Measurements from ENCODE around the gene PPEF1. TPM values are rescaled to one million over a fixed set of nuclear protein-coding genes. Genes with fewer than 3 reads are reported as not detected.

The PPEF1 gene
- total RNA-seq, 4 donors from 2014 or later, result 0.89 to 1.3 TPM; not detected in 2

- Histone ChIP-seq H3K4me3 (no peak overlapping the region), H3K27ac (no peak overlapping the region), H3K36me3 (no peaks in the 10 kb centered on the region), H3K27me3 (no peaks in the 10 kb centered on the region), H3K4me1 (no peaks in the 10 kb centered on the region), H3K9me3 (no peaks in the 10 kb centered on the region)
- no peak for ATAC-seq
- WGBS, 2 donors (ENCODE audit: low coverage in 1 of 2), result 89% methylated on average over 6 of the region's 15 CpGs; no CpG with 5 or more reads in 1 of the 2 donors
- TF ChIP-seq POLR2A (IDR thresholded peaks at IDR 0.05) (no peak), CTCF (IDR thresholded peaks at IDR 0.05) (no peak), POLR2AphosphoS5 (IDR thresholded peaks at IDR 0.05) (no peak), EP300 (IDR thresholded peaks at IDR 0.05) (no peak)
Measured at GRCh38 chrX:18864390-18864920, 157.0 kb downstream of the PPEF1 start.

GRCh38 chrX:18871161-18871890 is 163.9 kb downstream of the PPEF1 start:
- no peaks in the 10 kb centered on the region for H3K27me3 ChIP-seq
- no peak for TF ChIP-seq EP300 (IDR thresholded peaks at IDR 0.05)
- no peak for TF ChIP-seq POLR2A (IDR thresholded peaks at IDR 0.05)
- no peak for TF ChIP-seq CTCF (IDR thresholded peaks at IDR 0.05)
- TF ChIP-seq POLR2AphosphoS5 (IDR thresholded peaks at IDR 0.05), result peak; percentile 19
- no peak for ATAC-seq
- H3K36me3 ChIP-seq, result no peaks in the 10 kb centered on the region
- WGBS, 2 donors (ENCODE audit: low coverage in 1 of 2), result 25 to 58% methylated on average over 2 of the region's 10 CpGs
- peaks cover 0 to 28% (median 0%) of the 10 kb centered on the region in 3 donors for H3K4me1 ChIP-seq
- H3K27ac ChIP-seq, result peak overlapping the region in 2 of 4 donors; percentile 33 to 54
- H3K4me3 ChIP-seq, result no peak overlapping the region
- H3K9me3 ChIP-seq, result no peaks in the 10 kb centered on the region

DNA sequence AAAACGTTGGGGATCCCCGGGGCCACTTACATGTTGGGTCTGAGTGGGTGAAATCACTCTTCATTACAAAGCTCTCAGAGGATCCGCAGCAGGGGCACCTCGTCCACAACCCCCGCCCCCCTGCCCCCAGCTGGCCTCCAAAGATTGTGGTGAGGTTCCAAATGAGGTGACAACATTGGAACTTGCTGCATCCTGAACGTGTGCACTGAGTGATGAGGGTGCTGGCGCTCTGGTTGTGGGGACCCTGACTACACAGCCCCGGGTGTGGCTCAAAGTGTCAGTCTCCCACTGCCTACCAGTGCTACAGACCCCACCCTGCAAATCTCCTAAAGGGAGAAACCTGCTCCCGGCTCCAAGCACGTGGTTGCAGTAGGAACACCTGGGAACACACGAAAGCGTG is 164.5 kb downstream of the PPEF1 start:
- Histone ChIP-seq H3K4me1 (peaks cover 0 to 28% (median 0%) of the 10 kb centered on the region in 3 donors), H3K4me3 (no peak overlapping the region), H3K27ac (peak overlapping the region in 1 of 4 donors; percentile 77), H3K36me3 (no peaks in the 10 kb centered on the region), H3K9me3 (no peaks in the 10 kb centered on the region), H3K27me3 (no peaks in the 10 kb centered on the region)
- no peak for ATAC-seq
- WGBS, 2 donors (ENCODE audit: low coverage in 1 of 2), result 51% methylated on average over 5 of the region's 12 CpGs; no CpG with 5 or more reads in 1 of the 2 donors
- no peak for TF ChIP-seq POLR2AphosphoS5 (IDR thresholded peaks at IDR 0.05)

DNA sequence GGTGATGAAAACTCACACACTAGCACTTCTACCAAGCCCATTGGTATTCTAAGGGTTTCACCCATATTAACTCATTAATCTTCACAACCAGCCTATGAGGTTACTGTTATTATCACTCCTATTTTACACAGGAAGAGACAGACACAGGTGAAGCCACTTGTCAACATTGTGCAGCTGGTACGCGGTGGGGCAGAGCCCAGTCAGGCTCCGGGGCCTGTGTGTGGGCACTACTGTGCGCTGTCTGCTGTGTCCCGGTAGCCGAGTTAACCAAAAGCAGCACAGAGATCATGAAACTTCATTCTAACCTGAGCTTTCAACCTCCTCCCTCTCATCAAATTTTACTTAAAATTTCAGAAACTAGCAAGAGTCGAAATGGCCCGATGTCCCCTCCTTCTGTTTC is 165.2 kb downstream of the PPEF1 start:
- peaks cover 0 to 28% (median 0%) of the 10 kb centered on the region in 3 donors for H3K4me1 ChIP-seq
- no peaks in the 10 kb centered on the region for H3K36me3 ChIP-seq
- WGBS, 2 donors (ENCODE audit: low coverage in 1 of 2), result 84% methylated on average over 8 of the region's 8 CpGs; no CpG with 5 or more reads in 1 of the 2 donors
- H3K27ac ChIP-seq, result peak overlapping the region in 3 of 4 donors; percentile 18 to 77 (median 70)
- no peaks in the 10 kb centered on the region for H3K27me3 ChIP-seq
- no peak for TF ChIP-seq EP300 (IDR thresholded peaks at IDR 0.05)
- no peak for TF ChIP-seq POLR2AphosphoS5 (IDR thresholded peaks at IDR 0.05)
- no peak for TF ChIP-seq CTCF (IDR thresholded peaks at IDR 0.05)
- no peak overlapping the region for H3K4me3 ChIP-seq
- ATAC-seq, result no peak
- no peaks in the 10 kb centered on the region for H3K9me3 ChIP-seq

DNA sequence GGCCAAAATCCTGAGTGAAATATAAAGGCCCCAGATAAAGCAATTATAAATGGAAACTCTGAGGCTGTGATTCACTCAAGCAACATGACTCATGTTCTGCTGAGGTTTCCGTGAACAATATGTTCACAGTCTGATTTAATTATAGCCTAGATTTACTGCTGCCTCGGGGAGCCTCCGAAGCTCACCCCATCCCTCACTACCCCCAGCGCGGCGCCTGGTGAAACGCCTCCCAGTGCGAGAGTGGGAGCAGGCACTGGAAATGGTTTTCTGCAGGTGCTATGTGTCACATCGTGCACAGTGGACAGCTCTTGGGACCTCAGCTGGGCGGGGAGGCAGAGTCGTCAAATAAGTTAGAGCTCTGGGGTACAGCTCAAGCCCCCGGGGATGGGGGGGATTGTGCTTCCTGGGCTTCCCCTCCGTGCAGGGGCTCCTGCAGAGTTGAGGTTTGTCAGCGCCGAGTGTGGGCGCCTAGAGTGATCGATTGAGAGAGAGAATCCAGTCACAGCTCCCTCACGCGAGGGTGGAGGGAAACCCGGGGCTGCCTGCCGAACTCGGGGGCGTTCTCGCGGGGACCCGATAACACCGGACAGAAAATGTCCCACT is 165.8 kb downstream of the PPEF1 start:
- WGBS, 2 donors (ENCODE audit: low coverage in 1 of 2), result 33% methylated on average over 1 of the region's 27 CpGs; no CpG with 5 or more reads in 1 of the 2 donors
- Histone ChIP-seq H3K36me3 (no peaks in the 10 kb centered on the region), H3K4me1 (peaks cover 0 to 28% (median 0%) of the 10 kb centered on the region in 3 donors), H3K27ac (peak overlapping the region in 3 of 4 donors; percentile 18 to 77 (median 70)), H3K4me3 (peak overlapping the region in 1 of 2 donors; percentile 8), H3K27me3 (no peaks in the 10 kb centered on the region), H3K9me3 (no peaks in the 10 kb centered on the region)
- TF ChIP-seq CTCF (IDR thresholded peaks at IDR 0.05), result no peak
- no peak for TF ChIP-seq EP300 (IDR thresholded peaks at IDR 0.05)
- TF ChIP-seq POLR2AphosphoS5 (IDR thresholded peaks at IDR 0.05), result peak; percentile 78
- no peak for TF ChIP-seq POLR2A (IDR thresholded peaks at IDR 0.05)
- peak; percentile 82 for ATAC-seq

All from gastroesophageal sphincter (tissue), 4 donors.